Measurements from ENCODE around the gene DYNC2H1.

GRCh38 chr11:103407641-103408040, 298.4 kb downstream of the DYNC2H1 start:
- TF ChIP-seq, protein P1, sequence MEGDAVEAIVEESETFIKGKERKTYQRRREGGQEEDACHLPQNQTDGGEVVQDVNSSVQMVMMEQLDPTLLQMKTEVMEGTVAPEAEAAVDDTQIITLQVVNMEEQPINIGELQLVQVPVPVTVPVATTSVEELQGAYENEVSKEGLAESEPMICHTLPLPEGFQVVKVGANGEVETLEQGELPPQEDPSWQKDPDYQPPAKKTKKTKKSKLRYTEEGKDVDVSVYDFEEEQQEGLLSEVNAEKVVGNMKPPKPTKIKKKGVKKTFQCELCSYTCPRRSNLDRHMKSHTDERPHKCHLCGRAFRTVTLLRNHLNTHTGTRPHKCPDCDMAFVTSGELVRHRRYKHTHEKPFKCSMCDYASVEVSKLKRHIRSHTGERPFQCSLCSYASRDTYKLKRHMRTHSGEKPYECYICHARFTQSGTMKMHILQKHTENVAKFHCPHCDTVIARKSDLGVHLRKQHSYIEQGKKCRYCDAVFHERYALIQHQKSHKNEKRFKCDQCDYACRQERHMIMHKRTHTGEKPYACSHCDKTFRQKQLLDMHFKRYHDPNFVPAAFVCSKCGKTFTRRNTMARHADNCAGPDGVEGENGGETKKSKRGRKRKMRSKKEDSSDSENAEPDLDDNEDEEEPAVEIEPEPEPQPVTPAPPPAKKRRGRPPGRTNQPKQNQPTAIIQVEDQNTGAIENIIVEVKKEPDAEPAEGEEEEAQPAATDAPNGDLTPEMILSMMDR (IDR thresholded peaks at IDR 0.05 in 8 of 11, conservative IDR thresholded peaks at IDR 0.05 in 3 of 11): no peak
- TF ChIP-seq POLR2A (IDR thresholded peaks at IDR 0.05) (no peak), POLR2AphosphoS5 (IDR thresholded peaks at IDR 0.05) (no peak)

Data from spleen (tissue), 7 donors.